Endodermal cell (in vitro differentiated cells): Measurements from ENCODE around the gene TMEM273. TPM values are rescaled to one million over a fixed set of nuclear protein-coding genes. Genes with fewer than 3 reads are reported as not detected.

Source experiments
- DNase-seq: peaks from one replicate; pipeline ENCODE4 v3.0.0-alpha.2; 2017
- H3K27ac ChIP-seq: 2 replicates; pipeline ENCODE4 v1.5.1; 2013; ENCODE audit warnings: mild to moderate bottlenecking, low read depth, low read length, moderate library complexity
- H3K27me3 ChIP-seq: 2 replicates; pipeline ENCODE4 v1.6.1; 2013; ENCODE audit warnings: mild to moderate bottlenecking, low read length, moderate library complexity; ENCODE audit not compliant: insufficient read depth, control insufficient read depth, poor library complexity, severe bottlenecking
- H3K36me3 ChIP-seq: 2 replicates; pipeline ENCODE4 v1.7.0; 2013; ENCODE audit warnings: mild to moderate bottlenecking, low read length, moderate library complexity; ENCODE audit not compliant: control insufficient read depth, insufficient read depth
- H3K4me1 ChIP-seq: one replicate; pipeline ENCODE4 v1.7.0; 2013; ENCODE audit warnings: low read length; ENCODE audit not compliant: control insufficient read depth, insufficient read depth
- H3K4me3 ChIP-seq: 2 replicates; pipeline ENCODE4 v1.5.1; 2013; ENCODE audit warnings: mild to moderate bottlenecking, low read length, moderate library complexity
- H3K9ac ChIP-seq: 2 replicates; pipeline ENCODE4 v1.6.1; 2013; ENCODE audit warnings: mild to moderate bottlenecking, low read length, moderate library complexity; ENCODE audit not compliant: poor library complexity, severe bottlenecking; ENCODE audit errors: extremely low read depth
- H3K9me3 ChIP-seq: 2 replicates; pipeline ENCODE4 v1.6.1; 2013; ENCODE audit warnings: mild to moderate bottlenecking, low read length, moderate library complexity; ENCODE audit not compliant: control insufficient read depth
- H3K27ac Mint-ChIP-seq: 2 replicates; pipeline ENCODE4 v1.8.0; 2020; ENCODE audit warnings: mixed read lengths
- H3K27me3 Mint-ChIP-seq: 2 replicates; pipeline ENCODE4 v1.8.0; 2021; ENCODE audit warnings: mild to moderate bottlenecking, mixed read lengths; ENCODE audit not compliant: insufficient read depth
- H3K36me3 Mint-ChIP-seq: 2 replicates; pipeline ENCODE4 v1.8.0; 2020; ENCODE audit warnings: low read depth, mixed read lengths
- H3K4me1 Mint-ChIP-seq: 2 replicates; pipeline ENCODE4 v1.8.0; 2020; ENCODE audit warnings: mixed read lengths
- H3K4me3 Mint-ChIP-seq: 2 replicates; pipeline ENCODE4 v1.8.0; 2020; ENCODE audit warnings: mild to moderate bottlenecking, moderate library complexity, mixed read lengths
- H3K9me3 Mint-ChIP-seq: 2 replicates; pipeline ENCODE4 v1.8.0; 2020; ENCODE audit warnings: mild to moderate bottlenecking, mixed read lengths
- WGBS, 2 experiments: methylation state at CpG; one replicate each; pipeline versions ENCODE4 v1.1.5 to v1.1.7; 2013; ENCODE audit warnings: missing lambda C conversion rate in 2 of 2, mixed read lengths in 1 of 2; ENCODE audit not compliant: insufficient coverage in 1 of 2, insufficient read length in 1 of 2; 5-methylcytosine and 5-hydroxymethylcytosine counted together
- total RNA-seq, 2 donors: library from RNA; stranded (reverse); fragmentation: NEBNext Ultra II Directional in 1 of 2; extraction: Animal tissue kit (Norgen Biotek cat#: 25700) in 1 of 2; gene quantifications; 2 replicates in 1 of 2; 3 replicates in 1 of 2; pipeline ENCODE4 v1.2.1, GENCODE V29; 2021
- TF ChIP-seq, protein P1 (sequence below): fragments of 200-600 bp; sonication (generic); conservative IDR thresholded peaks from 2 replicates; pipeline ENCODE4 v1.5.0; 2021; ENCODE audit warnings: antibody characterized with exemption, mild to moderate bottlenecking

The TMEM273 gene
- total RNA-seq, 2 donors from 2014 or later: not detected

DNA sequence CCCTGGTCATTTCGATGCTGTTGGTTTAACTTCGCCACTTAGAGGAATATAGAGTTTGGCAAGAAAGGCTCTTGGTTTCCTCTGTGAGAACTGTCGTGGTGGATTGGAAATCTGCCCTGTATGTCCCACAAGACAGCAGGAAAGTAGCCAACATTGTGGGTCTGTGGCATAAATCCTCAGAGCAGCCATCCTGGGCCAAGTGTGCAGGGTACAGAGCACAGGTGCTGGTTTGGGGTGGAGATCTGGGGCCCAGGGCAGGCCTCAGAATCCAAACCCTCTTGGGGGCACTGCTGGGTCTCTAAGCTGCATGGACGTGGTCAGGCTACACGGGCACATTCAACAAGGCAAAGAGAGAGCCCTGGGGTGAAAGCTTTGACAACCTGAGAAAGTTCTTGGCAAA, 39.2 kb upstream of the TMEM273 start:
- Mint-ChIP-seq H3K27ac (no peak overlapping the region), H3K36me3 (no peaks in the 10 kb centered on the region), H3K4me3 (no peak overlapping the region), H3K27me3 (peaks cover 8% of the 10 kb centered on the region), H3K4me1 (peaks cover 9% of the 10 kb centered on the region), H3K9me3 (peaks cover 8% of the 10 kb centered on the region)
- Histone ChIP-seq H3K4me3 (no peak overlapping the region), H3K9me3 (no peaks in the 10 kb centered on the region), H3K27me3 (no peaks in the 10 kb centered on the region), H3K9ac (no peak overlapping the region), H3K4me1 (no peaks in the 10 kb centered on the region), H3K36me3 (no peaks in the 10 kb centered on the region), H3K27ac (no peak overlapping the region)
- TF ChIP-seq, protein P1, sequence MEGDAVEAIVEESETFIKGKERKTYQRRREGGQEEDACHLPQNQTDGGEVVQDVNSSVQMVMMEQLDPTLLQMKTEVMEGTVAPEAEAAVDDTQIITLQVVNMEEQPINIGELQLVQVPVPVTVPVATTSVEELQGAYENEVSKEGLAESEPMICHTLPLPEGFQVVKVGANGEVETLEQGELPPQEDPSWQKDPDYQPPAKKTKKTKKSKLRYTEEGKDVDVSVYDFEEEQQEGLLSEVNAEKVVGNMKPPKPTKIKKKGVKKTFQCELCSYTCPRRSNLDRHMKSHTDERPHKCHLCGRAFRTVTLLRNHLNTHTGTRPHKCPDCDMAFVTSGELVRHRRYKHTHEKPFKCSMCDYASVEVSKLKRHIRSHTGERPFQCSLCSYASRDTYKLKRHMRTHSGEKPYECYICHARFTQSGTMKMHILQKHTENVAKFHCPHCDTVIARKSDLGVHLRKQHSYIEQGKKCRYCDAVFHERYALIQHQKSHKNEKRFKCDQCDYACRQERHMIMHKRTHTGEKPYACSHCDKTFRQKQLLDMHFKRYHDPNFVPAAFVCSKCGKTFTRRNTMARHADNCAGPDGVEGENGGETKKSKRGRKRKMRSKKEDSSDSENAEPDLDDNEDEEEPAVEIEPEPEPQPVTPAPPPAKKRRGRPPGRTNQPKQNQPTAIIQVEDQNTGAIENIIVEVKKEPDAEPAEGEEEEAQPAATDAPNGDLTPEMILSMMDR: no peak
- WGBS, 2 experiments: 95 to 100% methylated on average over 4 to 5 of the region's 5 CpGs
- no peak for DNase-seq

DNA sequence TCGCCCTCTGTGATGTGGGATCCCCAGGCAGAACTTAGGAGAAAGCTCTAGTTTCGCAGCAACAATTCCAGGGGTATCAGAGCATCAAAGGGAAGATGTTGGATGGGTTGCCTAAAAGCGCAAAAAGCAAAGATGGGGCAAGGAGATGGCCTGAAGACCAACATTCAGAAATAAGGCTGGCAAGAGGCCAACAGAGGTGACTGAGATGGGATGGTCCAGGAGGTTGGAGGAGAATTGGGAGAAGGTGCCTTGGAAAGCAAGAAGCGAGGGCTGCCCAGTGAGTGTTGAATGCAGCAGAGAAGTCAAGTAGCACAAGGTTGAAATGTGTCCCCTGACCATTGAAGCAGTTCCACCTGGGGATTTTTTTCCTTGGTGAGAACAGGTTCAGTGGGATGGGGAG, 38.4 kb upstream of the TMEM273 start:
- Histone ChIP-seq H3K4me1 (no peaks in the 10 kb centered on the region), H3K27me3 (no peaks in the 10 kb centered on the region), H3K4me3 (no peak overlapping the region), H3K9me3 (peaks cover 4% of the 10 kb centered on the region), H3K9ac (no peak overlapping the region), H3K27ac (no peak overlapping the region), H3K36me3 (no peaks in the 10 kb centered on the region)
- Mint-ChIP-seq H3K4me1 (peaks cover 9% of the 10 kb centered on the region), H3K4me3 (no peak overlapping the region), H3K9me3 (peaks cover 14% of the 10 kb centered on the region), H3K27ac (no peak overlapping the region), H3K27me3 (peaks cover 10% of the 10 kb centered on the region), H3K36me3 (no peaks in the 10 kb centered on the region)
- DNase-seq: no peak
- TF ChIP-seq, protein P1: no peak
- WGBS, 2 experiments: 92 to 98% methylated on average over 4 of the region's 4 CpGs

DNA sequence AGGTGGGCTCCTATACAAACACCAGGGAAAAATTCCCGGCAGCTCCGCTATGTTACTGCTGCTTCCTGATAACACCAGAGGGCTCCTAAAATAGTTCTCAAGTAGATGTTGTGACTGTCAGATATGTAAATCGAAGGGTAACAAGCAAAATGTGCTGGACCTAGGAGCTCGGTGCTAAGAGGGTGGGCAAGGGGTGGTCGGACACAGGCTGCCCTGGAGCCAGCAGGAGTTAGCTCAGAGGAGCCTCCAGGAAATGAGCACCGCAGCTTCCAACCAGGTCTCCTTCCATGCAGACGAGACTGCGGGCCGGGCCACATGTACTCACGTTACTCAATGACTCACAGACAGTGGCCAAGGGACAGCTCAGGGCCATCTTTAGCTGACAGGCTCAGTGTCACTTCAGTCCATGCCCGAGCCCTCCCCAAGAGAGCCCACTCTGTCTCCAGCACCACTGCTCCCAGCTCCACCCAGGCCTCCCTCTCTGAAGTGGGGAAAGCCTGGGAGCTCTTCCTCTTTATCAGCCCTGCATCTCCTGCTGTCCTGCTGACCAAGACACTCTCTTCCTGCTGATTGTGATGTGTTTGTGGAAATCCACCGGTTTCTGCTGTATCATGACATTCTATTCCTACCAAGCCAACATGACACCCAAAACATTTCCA, 37.2 kb upstream of the TMEM273 start:
- Mint-ChIP-seq H3K9me3 (peaks cover 14% of the 10 kb centered on the region), H3K4me1 (peaks cover 9% of the 10 kb centered on the region), H3K27ac (no peak overlapping the region), H3K27me3 (peaks cover 10% of the 10 kb centered on the region), H3K36me3 (no peaks in the 10 kb centered on the region), H3K4me3 (no peak overlapping the region)
- Histone ChIP-seq H3K9me3 (peaks cover 5% of the 10 kb centered on the region), H3K9ac (no peak overlapping the region), H3K4me3 (no peak overlapping the region), H3K27ac (no peak overlapping the region), H3K27me3 (no peaks in the 10 kb centered on the region), H3K4me1 (no peaks in the 10 kb centered on the region), H3K36me3 (no peaks in the 10 kb centered on the region)
- 78 to 86% methylated on average over 6 to 12 of the region's 12 CpGs for WGBS, 2 experiments
- TF ChIP-seq, protein P1: no peak
- DNase-seq: peak; percentile 66
